GM12878 (cell line): ENCODE data around the gene MSL1.

Experiments
- BACH1 ChIP-seq: fragments of 450-650 bp; IDR thresholded peaks from 2 replicates; pipeline ENCODE4 v1.6.1; 2017; ENCODE audit warnings: mild to moderate bottlenecking, borderline replicate concordance
- BRCA1 ChIP-seq: IDR thresholded peaks from 2 replicates; pipeline ENCODE4 v1.6.1; 2011; ENCODE audit warnings: low read depth, low read length, improper control_type of control experiment
- STAT1 ChIP-seq: fragments of 450-650 bp; conservative IDR thresholded peaks from 2 replicates; pipeline ENCODE4 v1.6.1; 2014; ENCODE audit warnings: antibody characterized with exemption, mild to moderate bottlenecking
- STAT3 ChIP-seq: IDR thresholded peaks from 2 replicates; pipeline ENCODE4 v1.6.1; 2011; ENCODE audit warnings: low read depth, low read length, improper control_type of control experiment

- TF ChIP-seq BACH1 (no peak), STAT3 (no peak), STAT1 (no peak), BRCA1 (no peak)
Measured at GRCh38 chr17:40178660-40179059, 56.9 kb downstream of the MSL1 start.
